ENCODE measurements around the gene YDJC. TPM values are rescaled to one million over a fixed set of nuclear protein-coding genes. Genes with fewer than 3 reads are reported as not detected.

Gene YDJC, protein sequence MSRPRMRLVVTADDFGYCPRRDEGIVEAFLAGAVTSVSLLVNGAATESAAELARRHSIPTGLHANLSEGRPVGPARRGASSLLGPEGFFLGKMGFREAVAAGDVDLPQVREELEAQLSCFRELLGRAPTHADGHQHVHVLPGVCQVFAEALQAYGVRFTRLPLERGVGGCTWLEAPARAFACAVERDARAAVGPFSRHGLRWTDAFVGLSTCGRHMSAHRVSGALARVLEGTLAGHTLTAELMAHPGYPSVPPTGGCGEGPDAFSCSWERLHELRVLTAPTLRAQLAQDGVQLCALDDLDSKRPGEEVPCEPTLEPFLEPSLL
- total RNA-seq (46.6 and 48.8 TPM in 2 replicates), polyA plus RNA-seq (55.4 and 82.8 TPM in 2 replicates), polyA minus RNA-seq (71.3 and 74.4 TPM in 2 replicates)
- total RNA-seq (2013) = 31.5 TPM

DNA sequence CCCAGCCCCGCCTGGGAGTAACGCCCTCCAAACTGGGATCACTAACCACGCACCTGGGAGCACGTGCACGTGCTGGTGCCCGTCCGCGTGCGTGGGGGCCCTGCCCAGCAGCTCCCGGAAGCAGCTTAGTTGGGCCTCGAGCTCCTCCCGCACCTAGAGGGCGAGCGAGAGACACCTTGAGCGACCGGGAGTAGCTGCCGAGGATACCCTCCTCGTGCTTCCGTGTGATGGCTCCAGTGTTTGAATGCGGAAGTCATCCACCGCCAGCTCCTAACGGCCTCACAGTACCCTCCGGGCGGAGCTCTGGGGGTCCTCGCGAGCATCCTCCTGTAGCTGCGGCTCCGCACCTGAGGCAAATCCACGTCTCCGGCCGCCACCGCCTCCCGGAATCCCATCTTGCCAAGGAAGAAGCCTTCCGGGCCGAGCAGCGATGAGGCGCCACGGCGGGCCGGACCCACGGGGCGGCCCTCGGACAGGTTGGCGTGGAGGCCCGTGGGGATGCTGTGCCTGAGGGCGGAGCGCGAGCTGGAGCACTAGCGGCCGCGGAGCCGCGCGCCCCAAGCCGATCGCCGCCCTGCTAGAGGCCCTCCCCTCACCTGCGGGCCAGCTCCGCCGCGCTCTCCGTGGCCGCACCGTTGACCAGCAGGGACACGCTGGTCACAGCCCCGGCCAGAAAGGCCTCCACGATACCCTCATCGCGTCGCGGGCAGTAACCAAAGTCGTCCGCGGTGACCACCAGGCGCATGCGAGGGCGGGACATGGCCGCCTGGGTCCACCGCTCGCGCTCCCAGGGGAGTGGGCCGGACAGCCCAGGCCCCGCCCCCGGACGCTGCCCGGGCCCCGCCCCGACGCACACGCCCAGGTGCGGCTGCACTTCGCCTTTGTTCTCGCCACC is at the start of gene YDJC:
YDJC (minus strand) TSS at position 768 of the 895 bp plus-strand sequence; CDS start at position 760, 8 bp downstream.
- Histone ChIP-seq H3K4me1 (ENCODE audit: control insufficient read depth in 2 of 2, insufficient read depth in 2 of 2, low read length in 2 of 2) (peaks cover 23 to 40% of the 10 kb centered on the region in 2 donors), H3K4me2 (replicated peaks; ENCODE audit: low read depth, low read length, poor library complexity, severe bottlenecking) (peak within 1 kb of the TSS; percentile 84), H3K27me3 (replicated peaks in 1 of 4; ENCODE audit: control extremely low read depth in 1 of 4, control insufficient read depth in 3 of 4, insufficient read depth in 4 of 4, low read length in 3 of 4) (no peaks in the 10 kb centered on the region), H3K4me3 (ENCODE audit: control extremely low read depth in 1 of 5, extremely low read depth in 1 of 5, insufficient read depth in 1 of 5, low read depth in 2 of 5, low read length in 4 of 5) (peak within 1 kb of the TSS; percentile 6 to 100 (median 99)), H2AFZ (ENCODE audit: insufficient read depth, low read depth, low read length, poor library complexity, severe bottlenecking) (peak within 1 kb of the TSS; percentile 72), H4K20me1 (ENCODE audit: control insufficient read depth, insufficient read depth, low read length, poor library complexity, severe bottlenecking) (peaks cover 59% of the 10 kb centered on the region), H3K36me3 (replicated peaks in 1 of 2; ENCODE audit: control extremely low read depth in 1 of 2, control insufficient read depth in 1 of 2, extremely low read depth in 1 of 2, insufficient read depth in 2 of 2, low read length in 1 of 2) (peaks cover 0 to 26% of the 10 kb centered on the region in 2 experiments), H3K79me2 (ENCODE audit: control insufficient read depth, insufficient read depth, low read length) (peaks cover 44% of the 10 kb centered on the region), H3K27ac (ENCODE audit: low read length in 2 of 2) (peak within 1 kb of the TSS; percentile 91 to 92), H3K9me3 (ENCODE audit: control extremely low read depth in 1 of 3, control insufficient read depth in 2 of 3, insufficient read depth in 1 of 3, low read length in 2 of 3) (peaks cover 0 to 16% (median 0%) of the 10 kb centered on the region in 3 donors), H3K9ac (ENCODE audit: low read length) (peak within 1 kb of the TSS; percentile 93)
- no peaks in the 10 kb centered on the region for H3K27me3 Mint-ChIP-seq
- TF ChIP-seq EZH2 (IDR thresholded peaks at IDR 0.05; ENCODE audit: borderline replicate concordance, insufficient read depth, low read depth, low read length, poor library complexity, severe bottlenecking) = no peak
- TF ChIP-seq, protein P1, sequence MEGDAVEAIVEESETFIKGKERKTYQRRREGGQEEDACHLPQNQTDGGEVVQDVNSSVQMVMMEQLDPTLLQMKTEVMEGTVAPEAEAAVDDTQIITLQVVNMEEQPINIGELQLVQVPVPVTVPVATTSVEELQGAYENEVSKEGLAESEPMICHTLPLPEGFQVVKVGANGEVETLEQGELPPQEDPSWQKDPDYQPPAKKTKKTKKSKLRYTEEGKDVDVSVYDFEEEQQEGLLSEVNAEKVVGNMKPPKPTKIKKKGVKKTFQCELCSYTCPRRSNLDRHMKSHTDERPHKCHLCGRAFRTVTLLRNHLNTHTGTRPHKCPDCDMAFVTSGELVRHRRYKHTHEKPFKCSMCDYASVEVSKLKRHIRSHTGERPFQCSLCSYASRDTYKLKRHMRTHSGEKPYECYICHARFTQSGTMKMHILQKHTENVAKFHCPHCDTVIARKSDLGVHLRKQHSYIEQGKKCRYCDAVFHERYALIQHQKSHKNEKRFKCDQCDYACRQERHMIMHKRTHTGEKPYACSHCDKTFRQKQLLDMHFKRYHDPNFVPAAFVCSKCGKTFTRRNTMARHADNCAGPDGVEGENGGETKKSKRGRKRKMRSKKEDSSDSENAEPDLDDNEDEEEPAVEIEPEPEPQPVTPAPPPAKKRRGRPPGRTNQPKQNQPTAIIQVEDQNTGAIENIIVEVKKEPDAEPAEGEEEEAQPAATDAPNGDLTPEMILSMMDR (IDR thresholded peaks at IDR 0.05) = peak; percentile 61
- peaks cover 46% of the 10 kb centered on the region for H3K4me1 Mint-ChIP-seq
- under 1% methylated on average over 93 of the region's 93 CpGs for WGBS (ENCODE audit: insufficient coverage)
- H3K9me3 Mint-ChIP-seq (ENCODE audit: insufficient read depth) = no peaks in the 10 kb centered on the region
- peak within 1 kb of the TSS; percentile 94 for H3K4me3 Mint-ChIP-seq
- ChIA-PET POLR2A (interaction anchor here (0.8 to 1.6 kb wide), 7 partner anchors 12 to 237 kb away, joined by 3 to 16 read pairs (median 3); partner anchors contain the start of genes MAPK1, PPIL2 and SDF2L1), CTCF (interaction anchor here (0.7 to 11.1 kb wide), 18 partner anchors 9 to 627 kb away, joined by 3 to 168 read pairs (median 4); partner anchors contain the start of genes PPIL2, PPM1F, SDF2L1 and THAP7)
- peak; percentile 86 for ATAC-seq (ENCODE audit: low read depth)
- peak; percentile 96 for DNase-seq
- intact Hi-C loops (cut with micrococcal nuclease) = loop anchor here (1.0 to 5.0 kb wide), 5 partner anchors 13 to 62 kb away; partner anchors contain the start of genes PPIL2, SDF2L1 and UBE2L3
- H3K27ac Mint-ChIP-seq = peak within 1 kb of the TSS; percentile 94
